HG02759 (cell line): ENCODE results near the gene NDUFAF8.
A peak's percentile ranks its signal among the peaks of the same experiment; 100 is the strongest.

ENCODE experiments used
- ATAC-seq: cut with Tn5 transposase; IDR thresholded peaks from one replicate; pipeline ENCODE4 v1.9.1; 2021; ENCODE audit warnings: mild to moderate bottlenecking, moderate library complexity; ENCODE audit not compliant: unreplicated experiment

Gene NDUFAF8

GRCh38 chr17:81238815-81239713 is at the start of gene NDUFAF8, which contains the start of gene TEPSIN:
Gene NDUFAF8 (plus strand): TSS chr17:81239318. CDS start chr17:81239364, 46 bp downstream.
Gene TEPSIN (minus strand): TSS chr17:81239055. CDS start chr17:81239033, 22 bp downstream.
- peak; percentile 93 for ATAC-seq

GRCh38 chr17:81189670-81190530 is 49.2 kb upstream of the NDUFAF8 start:
- no peak for ATAC-seq

GRCh38 chr17:81190591-81190990 is 48.5 kb upstream of the NDUFAF8 start:
- no peak for ATAC-seq

DNA sequence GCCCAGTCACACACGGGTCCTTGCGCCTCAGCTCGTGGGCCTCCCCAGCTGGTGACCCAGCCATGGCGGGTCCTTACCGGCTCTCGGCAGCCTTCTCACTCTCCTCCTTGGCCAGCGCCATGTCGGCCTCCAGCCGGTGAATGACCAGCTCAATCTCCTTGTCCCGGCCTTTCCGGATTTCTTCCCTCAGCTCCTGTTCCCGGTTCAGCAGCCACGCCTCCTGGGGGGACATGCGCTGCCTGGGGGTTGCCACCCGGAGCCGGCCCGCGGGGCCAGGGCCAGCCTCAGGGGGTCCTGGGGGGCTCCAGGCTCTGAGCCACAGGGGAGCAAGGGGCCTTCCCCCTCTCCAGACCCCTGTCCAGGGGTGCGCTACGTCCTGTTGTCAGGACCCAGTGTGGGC is 48.0 kb upstream of the NDUFAF8 start:
- no peak for ATAC-seq

- ATAC-seq = no peak
These were observed 47.5 kb upstream of the NDUFAF8 start for GRCh38 chr17:81191646-81192045.

DNA sequence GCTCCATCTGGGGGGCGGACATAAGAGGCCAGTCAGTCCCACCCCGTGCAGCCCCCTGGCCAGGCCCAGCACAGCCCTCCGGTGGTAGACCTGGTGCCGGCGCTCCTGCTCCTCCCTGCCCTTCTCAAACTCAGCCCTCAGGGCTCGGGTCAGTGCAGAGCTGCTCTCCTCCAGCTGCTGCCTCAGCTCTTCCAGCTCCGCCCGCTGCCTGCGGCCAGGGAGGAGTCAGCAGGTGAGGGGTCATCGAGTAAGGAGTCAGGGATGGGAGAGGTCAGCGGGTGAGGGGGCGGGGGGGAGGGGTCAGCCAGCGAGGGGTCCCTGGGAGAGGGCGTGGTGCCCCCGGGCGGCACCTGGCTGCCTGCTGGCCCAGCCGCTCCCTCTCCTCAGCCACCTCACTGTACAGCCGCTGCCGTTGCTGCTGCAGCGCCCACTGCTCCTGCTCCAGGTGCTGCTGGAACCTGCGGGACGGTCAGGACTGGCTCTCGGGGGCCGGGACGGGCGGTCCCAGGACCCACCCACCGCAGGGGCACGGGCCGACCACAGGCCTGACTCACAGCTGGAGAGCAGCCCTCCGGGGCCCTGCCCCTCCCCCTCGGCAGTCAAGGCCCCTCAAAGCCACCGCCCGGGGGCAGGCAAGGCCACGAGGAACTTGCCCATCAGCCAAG is 46.6 kb upstream of the NDUFAF8 start:
- no peak for ATAC-seq

DNA sequence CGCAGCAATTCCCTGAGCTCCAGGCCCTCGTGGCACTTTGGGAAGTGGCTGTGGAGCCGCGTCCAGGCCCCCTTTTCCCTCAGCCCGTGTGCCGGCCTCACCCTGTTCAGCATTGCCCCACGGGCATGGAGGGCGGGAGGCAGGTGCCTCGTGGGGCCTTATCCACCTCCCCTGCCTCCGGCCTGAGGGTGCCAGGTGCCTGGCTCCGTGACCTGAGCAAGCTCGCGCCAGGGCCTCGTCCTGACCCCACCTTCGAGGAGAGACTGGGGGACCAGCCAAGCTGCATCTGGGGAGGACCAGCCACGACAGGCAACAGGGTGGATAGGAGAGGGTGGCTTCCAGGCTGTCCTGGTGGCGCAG is 46.1 kb upstream of the NDUFAF8 start:
- ATAC-seq = no peak

DNA sequence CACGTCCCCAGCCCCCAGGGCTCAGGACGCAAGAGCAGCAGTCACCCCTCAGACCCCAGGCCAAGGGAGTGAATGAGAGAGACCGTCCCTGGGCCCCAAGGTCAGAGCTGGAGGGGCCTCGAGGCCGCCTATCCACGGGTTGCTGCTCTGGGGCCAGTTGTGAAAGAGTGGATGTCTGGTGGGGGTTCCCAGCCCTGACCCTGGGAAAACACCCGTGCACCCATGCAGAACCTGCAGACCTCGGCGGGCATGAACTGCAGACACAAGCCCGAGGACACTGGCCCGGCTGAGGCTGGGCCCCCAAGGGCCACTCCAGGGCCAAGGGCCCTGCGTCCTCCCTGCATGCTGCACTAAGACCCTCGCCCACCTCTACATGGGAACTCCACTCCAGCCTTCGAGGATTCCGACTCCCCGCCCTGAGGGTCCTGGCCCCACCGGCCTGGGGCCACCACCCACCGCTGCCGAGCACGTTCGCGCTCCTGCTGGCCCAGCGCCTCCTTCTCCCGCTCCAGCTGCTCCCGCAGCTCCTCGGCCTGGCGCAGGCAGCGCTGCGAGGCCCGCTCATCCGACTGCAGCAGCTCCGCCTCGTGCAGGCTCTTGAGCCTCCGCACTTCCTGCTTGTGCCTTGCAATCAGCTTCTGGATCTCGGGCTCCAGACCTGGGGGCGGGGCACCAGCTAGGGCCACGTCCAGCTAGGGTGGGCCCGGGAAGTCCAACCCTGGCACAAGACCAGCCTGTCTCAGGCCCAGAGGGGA is 45.5 kb upstream of the NDUFAF8 start:
- ATAC-seq = no peak

DNA sequence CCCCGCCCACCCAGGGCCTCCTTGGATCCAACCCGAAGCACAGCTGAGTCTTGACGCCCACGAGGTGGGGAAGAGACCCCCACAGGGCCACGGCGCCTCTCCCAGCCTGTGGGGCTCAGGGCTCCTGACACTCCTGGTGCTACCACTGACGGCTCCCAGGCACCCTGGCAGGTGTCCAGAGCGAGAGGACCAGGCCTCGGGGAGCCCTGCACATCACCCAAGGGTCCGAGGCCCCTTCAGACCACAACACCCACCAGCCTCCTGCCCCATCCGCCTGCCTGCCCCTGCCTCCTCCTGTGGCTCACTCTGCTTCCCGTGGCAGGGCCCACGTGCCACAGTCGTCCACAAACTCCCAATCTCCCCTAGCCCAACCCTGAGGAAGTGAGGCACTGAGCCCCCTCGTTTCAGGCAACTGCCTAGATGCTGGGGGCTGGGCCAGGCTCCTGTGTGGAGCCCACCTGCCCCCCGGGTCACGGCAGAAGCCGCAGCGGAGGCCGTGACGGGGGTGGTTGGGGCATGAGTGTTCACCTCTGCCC is 44.8 kb upstream of the NDUFAF8 start:
- ATAC-seq = no peak

DNA sequence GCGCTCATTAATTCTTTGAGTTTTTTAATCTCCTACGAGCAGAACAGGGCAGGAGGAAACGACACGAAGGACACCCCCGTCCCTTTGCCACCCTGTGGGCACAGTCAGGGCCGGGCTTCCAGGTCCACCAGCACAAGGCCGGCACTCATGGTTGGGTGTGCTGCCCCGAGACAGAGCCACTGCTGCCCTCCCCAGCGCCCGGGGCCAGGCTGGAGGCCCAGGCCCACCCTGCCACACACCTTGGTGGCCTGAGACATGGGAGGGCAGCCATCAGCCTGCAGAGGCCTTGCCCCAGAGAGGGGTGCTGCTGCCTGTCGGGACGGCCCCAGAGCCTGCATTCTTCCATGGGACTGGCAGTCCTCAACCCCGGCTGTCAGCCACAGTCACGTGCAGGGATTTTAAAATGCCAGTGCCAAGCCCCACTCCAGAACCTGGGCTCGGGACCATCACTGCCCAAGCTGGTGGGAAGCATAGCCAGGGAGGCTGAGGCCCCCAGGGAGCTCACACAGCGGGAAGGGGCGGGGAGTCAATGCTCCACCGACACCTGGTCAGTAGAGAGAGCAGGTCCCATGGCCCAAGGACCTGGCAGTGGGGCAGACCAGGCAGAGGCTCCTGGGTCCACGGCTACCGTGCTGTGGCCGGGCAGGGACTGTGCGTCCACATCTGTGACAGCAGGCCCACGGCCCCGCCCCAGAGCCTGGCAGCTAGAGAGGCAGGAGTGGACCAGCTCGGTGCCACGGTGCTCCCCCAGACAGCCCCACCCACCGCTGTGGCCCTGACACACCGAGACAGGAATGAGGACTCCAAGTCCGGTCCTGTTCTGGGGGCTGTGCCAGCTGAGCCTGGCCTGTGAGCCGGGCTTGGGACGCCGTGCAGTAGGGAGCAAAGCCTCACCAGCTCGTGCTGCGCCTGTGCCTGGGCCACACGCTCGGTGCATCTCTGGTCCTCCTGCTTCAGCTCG is 43.9 kb upstream of the NDUFAF8 start:
- no peak for ATAC-seq

- ATAC-seq = no peak
These were observed 43.1 kb upstream of the NDUFAF8 start for GRCh38 chr17:81195941-81196495.

- no peak for ATAC-seq
These were observed 42.4 kb upstream of the NDUFAF8 start for GRCh38 chr17:81196505-81197408.

DNA sequence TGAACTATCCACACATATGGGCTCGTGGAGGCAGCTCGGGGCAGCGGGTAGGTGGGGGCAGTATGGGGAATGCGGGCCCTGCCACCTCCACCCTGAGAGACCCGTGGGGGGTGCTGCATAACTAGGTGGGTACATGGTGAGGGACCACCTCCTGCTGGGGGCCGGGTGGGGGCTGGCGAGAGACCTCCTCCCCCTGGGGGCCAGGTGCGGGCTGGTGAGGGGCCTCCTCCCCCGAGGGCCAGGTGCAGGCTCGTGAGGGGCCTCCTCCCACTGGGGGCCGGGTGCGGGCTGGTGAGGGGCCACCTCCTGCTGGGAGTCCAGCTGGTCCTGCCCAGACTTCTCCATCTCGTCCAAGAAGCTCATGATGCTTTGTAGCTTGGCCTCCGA is 41.7 kb upstream of the NDUFAF8 start:
- no peak for ATAC-seq

DNA sequence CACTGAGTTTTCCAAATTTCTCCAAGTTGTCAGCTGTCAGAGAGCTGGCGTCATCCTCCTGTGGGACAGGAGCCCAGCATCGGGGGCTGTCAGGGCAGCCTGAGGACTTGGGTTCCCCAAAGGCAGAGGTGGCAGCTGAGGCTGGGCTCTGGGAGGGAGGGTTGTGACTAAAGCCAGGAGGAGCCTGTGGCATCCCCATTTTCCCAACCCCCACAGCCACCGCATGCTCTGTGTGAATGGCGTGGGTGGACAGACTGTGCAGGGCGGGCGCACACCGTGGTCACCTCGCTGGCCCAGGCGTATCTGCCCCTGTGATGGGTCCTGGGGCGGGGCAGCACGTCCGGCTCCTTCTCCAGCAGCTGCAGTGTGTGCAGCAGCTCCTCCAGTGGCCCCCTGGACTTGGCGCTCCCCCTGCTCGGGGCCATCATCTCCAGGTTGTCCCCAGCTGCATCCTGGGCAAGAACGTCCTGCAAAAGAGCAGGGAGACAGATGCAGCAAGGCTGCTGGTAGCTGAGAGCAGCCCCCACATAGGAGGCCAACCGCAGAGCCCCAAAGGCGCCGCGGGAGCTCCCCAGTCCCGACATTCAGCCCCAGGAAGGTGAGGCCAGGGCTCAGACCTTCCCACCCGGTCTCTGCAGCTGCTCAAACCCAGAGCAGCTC is 41.2 kb upstream of the NDUFAF8 start:
- no peak for ATAC-seq

- no peak for ATAC-seq
These were observed 40.2 kb upstream of the NDUFAF8 start for GRCh38 chr17:81198826-81199481.

DNA sequence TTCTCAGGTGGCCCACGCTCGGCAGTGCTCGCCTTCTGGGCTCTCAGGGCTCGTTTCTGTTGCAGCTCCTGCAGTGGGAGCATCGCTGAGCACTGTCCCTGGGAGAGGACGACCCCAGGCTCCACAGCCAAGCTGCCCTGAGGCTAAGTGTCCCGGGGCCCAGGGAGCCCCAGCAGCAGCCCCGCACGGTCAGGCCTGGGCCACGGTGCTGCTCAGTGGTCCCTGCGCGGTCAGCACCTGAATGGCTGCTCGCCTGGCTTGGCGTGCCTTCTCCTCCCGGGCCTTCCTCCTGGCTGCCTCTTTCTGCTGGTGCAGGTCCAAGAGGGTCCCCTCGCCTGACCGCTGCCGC is 39.7 kb upstream of the NDUFAF8 start:
- ATAC-seq = no peak

- no peak for ATAC-seq
These were observed 38.9 kb upstream of the NDUFAF8 start for GRCh38 chr17:81200201-81200600.
